Gastroesophageal sphincter (tissue), 3 donors: ENCODE measurements around the gene FAM177B.

ENCODE experiments used
- EP300 ChIP-seq: sonication (generic); formaldehyde crosslinking; IDR thresholded peaks from one replicate; pipeline ENCODE4 v1.6.1; 2017; ENCODE audit warnings: antibody characterized with exemption, mild to moderate bottlenecking
- POLR2AphosphoS5 ChIP-seq: sonication (generic); formaldehyde crosslinking; IDR thresholded peaks from one replicate; pipeline ENCODE4 v1.6.1; 2017; ENCODE audit warnings: antibody characterized with exemption
- TF ChIP-seq, protein P1 (sequence below), 4 experiments: fragments of 200-600 bp in 2 of 4; fragments of 450-650 bp in 2 of 4; sonication (generic) in 1 of 4; IDR thresholded peaks; one replicate each; pipeline ENCODE4 v1.5.1; 2017 to 2019; ENCODE audit warnings: antibody characterized with exemption in 4 of 4, mild to moderate bottlenecking in 2 of 4, moderate library complexity in 2 of 4

DNA sequence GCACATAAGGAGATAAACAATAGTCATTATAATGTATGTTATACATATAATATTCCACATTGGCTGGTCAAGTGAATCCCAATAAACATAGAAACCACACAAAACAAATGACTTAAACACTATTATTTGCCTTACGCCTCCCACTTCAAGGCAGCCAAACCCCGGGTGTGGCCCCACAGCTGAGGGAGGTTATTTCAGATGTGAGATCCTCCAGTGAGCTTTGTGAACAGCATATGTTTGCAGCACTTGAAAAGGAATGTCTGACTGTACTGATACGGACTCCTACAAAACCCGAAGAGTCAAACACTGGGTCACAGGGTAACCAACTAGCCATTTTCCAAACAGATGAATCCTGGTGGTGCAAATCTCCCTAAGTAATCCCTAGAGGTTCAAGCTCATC, 50.7 kb downstream of the FAM177B start:
- TF ChIP-seq EP300, result no peak
- TF ChIP-seq, protein P1, sequence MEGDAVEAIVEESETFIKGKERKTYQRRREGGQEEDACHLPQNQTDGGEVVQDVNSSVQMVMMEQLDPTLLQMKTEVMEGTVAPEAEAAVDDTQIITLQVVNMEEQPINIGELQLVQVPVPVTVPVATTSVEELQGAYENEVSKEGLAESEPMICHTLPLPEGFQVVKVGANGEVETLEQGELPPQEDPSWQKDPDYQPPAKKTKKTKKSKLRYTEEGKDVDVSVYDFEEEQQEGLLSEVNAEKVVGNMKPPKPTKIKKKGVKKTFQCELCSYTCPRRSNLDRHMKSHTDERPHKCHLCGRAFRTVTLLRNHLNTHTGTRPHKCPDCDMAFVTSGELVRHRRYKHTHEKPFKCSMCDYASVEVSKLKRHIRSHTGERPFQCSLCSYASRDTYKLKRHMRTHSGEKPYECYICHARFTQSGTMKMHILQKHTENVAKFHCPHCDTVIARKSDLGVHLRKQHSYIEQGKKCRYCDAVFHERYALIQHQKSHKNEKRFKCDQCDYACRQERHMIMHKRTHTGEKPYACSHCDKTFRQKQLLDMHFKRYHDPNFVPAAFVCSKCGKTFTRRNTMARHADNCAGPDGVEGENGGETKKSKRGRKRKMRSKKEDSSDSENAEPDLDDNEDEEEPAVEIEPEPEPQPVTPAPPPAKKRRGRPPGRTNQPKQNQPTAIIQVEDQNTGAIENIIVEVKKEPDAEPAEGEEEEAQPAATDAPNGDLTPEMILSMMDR (IDR thresholded peaks at IDR 0.05), result no peak
- TF ChIP-seq POLR2AphosphoS5, result no peak
